Ecto neural progenitor cell (in vitro differentiated cells): ENCODE data around the gene TMPRSS6.
A peak's percentile ranks its signal among the peaks of the same experiment; 100 is the strongest.

Experiments used
- DNase-seq: peaks from one replicate; pipeline ENCODE4 v3.0.0-alpha.2; 2018; ENCODE audit warnings: low spot score

The TMPRSS6 gene

GRCh38 chr22:37140686-37141323, 31.3 kb upstream of the TMPRSS6 start:
- DNase-seq: no peak

- no peak for DNase-seq
Observed at GRCh38 chr22:37139762-37140161, 30.2 kb upstream of the TMPRSS6 start.

- DNase-seq: no peak
Observed at GRCh38 chr22:37138849-37139561, 29.5 kb upstream of the TMPRSS6 start.

GRCh38 chr22:37137903-37138665, 28.6 kb upstream of the TMPRSS6 start:
- no peak for DNase-seq

GRCh38 chr22:37137131-37137530, 27.6 kb upstream of the TMPRSS6 start:
- no peak for DNase-seq

GRCh38 chr22:37135023-37135422, 25.5 kb upstream of the TMPRSS6 start:
- no peak for DNase-seq

GRCh38 chr22:37133304-37134018, 23.9 kb upstream of the TMPRSS6 start:
- DNase-seq: no peak

- no peak for DNase-seq
Observed at GRCh38 chr22:37132773-37133172, 23.3 kb upstream of the TMPRSS6 start.

- no peak for DNase-seq
Observed at GRCh38 chr22:37129866-37130441, 20.4 kb upstream of the TMPRSS6 start.

- no peak for DNase-seq
Observed at GRCh38 chr22:37128555-37129281, 19.2 kb upstream of the TMPRSS6 start.

GRCh38 chr22:37127350-37127878, 17.9 kb upstream of the TMPRSS6 start:
- DNase-seq: no peak

GRCh38 chr22:37126882-37127281, 17.4 kb upstream of the TMPRSS6 start:
- DNase-seq: peak; percentile 65

- DNase-seq: peak; percentile 69
Observed at GRCh38 chr22:37126383-37126782, 16.9 kb upstream of the TMPRSS6 start.

GRCh38 chr22:37123649-37124048, 14.1 kb upstream of the TMPRSS6 start:
- no peak for DNase-seq

GRCh38 chr22:37122598-37123180, 13.2 kb upstream of the TMPRSS6 start:
- DNase-seq: no peak

GRCh38 chr22:37121887-37122591, 12.5 kb upstream of the TMPRSS6 start:
- DNase-seq: no peak

- no peak for DNase-seq
Observed at GRCh38 chr22:37120569-37121340, 11.2 kb upstream of the TMPRSS6 start.

- DNase-seq: no peak
Observed at GRCh38 chr22:37119872-37120271, 10.4 kb upstream of the TMPRSS6 start.

- no peak for DNase-seq
Observed at GRCh38 chr22:37118083-37118482, 8.6 kb upstream of the TMPRSS6 start.
